WTC11 (cell line): ENCODE data around the gene WNT5B. TPM values are rescaled to one million over a fixed set of nuclear protein-coding genes. Genes with fewer than 3 reads are reported as not detected.
"Not testable (repeated sequence)": the region's sequence is repeated elsewhere in the genome, so short reads cannot be mapped to it uniquely, and the experiment has no call there.

Source experiments
- ATAC-seq: fragments of 200-7000 bp; cut with Tn5 transposase; 2 replicates; pipeline ENCODE4 v1.10.0; 2021; ENCODE audit warnings: mild to moderate bottlenecking, moderate library complexity
- CTCF ChIA-PET: fragments of 300-600 bp; sonication (Branson Sonifier 250); formaldehyde crosslinking; loops from one replicate; lab custom pipeline; 2021; ENCODE audit warnings: antibody characterized with exemption; lab: Charles Lee
- POLR2A ChIA-PET: fragments of 350-600 bp; sonication (Branson Sonifier 250); formaldehyde crosslinking; loops from one replicate; lab custom pipeline; 2021; ENCODE audit warnings: antibody characterized with exemption; lab: Charles Lee
- DNase-seq: peaks from one replicate; pipeline ENCODE4 v3.0.0; 2021; ENCODE audit warnings: low spot score
- H3K27ac Mint-ChIP-seq: 2 replicates; pipeline ENCODE4 v1.8.0; 2021; ENCODE audit warnings: mixed read lengths
- H3K27me3 Mint-ChIP-seq: 2 replicates; pipeline ENCODE4 v1.8.0; 2021; ENCODE audit warnings: low read depth, mild to moderate bottlenecking, moderate library complexity, mixed read lengths
- H3K36me3 Mint-ChIP-seq: 2 replicates; pipeline ENCODE4 v1.8.0; 2021; ENCODE audit warnings: mixed read lengths
- H3K4me1 Mint-ChIP-seq: 2 replicates; pipeline ENCODE4 v1.8.0; 2022; ENCODE audit warnings: mixed read lengths
- H3K4me3 Mint-ChIP-seq: 2 replicates; pipeline ENCODE4 v1.8.0; 2021; ENCODE audit warnings: mild to moderate bottlenecking, moderate library complexity, mixed read lengths
- H3K9me3 Mint-ChIP-seq: 2 replicates; pipeline ENCODE4 v1.8.0; 2021; ENCODE audit warnings: mixed read lengths
- AR ChIP-seq: fragments of 250-450 bp; sonication (Bioruptor Pico); IDR thresholded peaks from 2 replicates; pipeline ENCODE4 v1.9.0; 2021; ENCODE audit warnings: mild to moderate bottlenecking
- CREM ChIP-seq: sonication (generic); formaldehyde crosslinking; IDR thresholded peaks from 2 replicates; pipeline ENCODE4 v1.8.1; 2022; ENCODE audit warnings: mild to moderate bottlenecking, missing genetic modification reagents, moderate library complexity
- ELF4 ChIP-seq: sonication (generic); formaldehyde crosslinking; IDR thresholded peaks from 2 replicates; pipeline ENCODE4 v1.8.1; 2022; ENCODE audit warnings: low read depth, mild to moderate bottlenecking, moderate library complexity, missing genetic modification reagents
- GABPB1 ChIP-seq: sonication (generic); formaldehyde crosslinking; IDR thresholded peaks from 2 replicates; pipeline ENCODE4 v1.8.1; 2023; ENCODE audit warnings: mild to moderate bottlenecking, missing genetic modification reagents
- ZNF121 ChIP-seq: sonication (generic); formaldehyde crosslinking; IDR thresholded peaks from 2 replicates; pipeline ENCODE4 v1.8.0; 2023; ENCODE audit warnings: missing genetic modification reagents
- ZNF396 ChIP-seq: fragments of 250-450 bp; sonication (Bioruptor Pico); IDR thresholded peaks from 2 replicates; pipeline ENCODE4 v1.8.0; 2021; ENCODE audit warnings: mild to moderate bottlenecking, moderate library complexity, borderline replicate concordance
- total RNA-seq: library from RNA; stranded (reverse); gene quantifications from 3 replicates; pipeline ENCODE4 v1.2.3, GENCODE V29; 2021
- TF ChIP-seq, protein P1 (sequence below): sonication (generic); formaldehyde crosslinking; conservative IDR thresholded peaks from 2 replicates; pipeline ENCODE4 v1.8.1; 2023; ENCODE audit warnings: mild to moderate bottlenecking, low read depth, missing genetic modification reagents, moderate library complexity
- TF ChIP-seq, protein P2 (sequence below): sonication (generic); formaldehyde crosslinking; IDR thresholded peaks from 2 replicates; pipeline ENCODE4 v1.8.1; 2023; ENCODE audit warnings: mild to moderate bottlenecking, missing genetic modification reagents, moderate library complexity
- TF ChIP-seq, protein P3 (sequence below): sonication (generic); formaldehyde crosslinking; IDR thresholded peaks from 2 replicates; pipeline ENCODE4 v1.8.0; 2022; ENCODE audit warnings: mild to moderate bottlenecking, missing genetic modification reagents

WNT5B gene
- total RNA-seq, 1 experiment from 2014 or later = 4.5 TPM

- no peak for TF ChIP-seq AR (CRISPR knock-in tag)
Observed at GRCh38 chr12:1692226-1692625, 63.2 kb downstream of the WNT5B start (continued).

- CTCF ChIA-PET = interaction anchor here (0.7 kb wide), 1 partner anchor 197 kb away, joined by 3 read pairs; no protein-coding TSS in a partner anchor
Observed at GRCh38 chr12:1692895-1693610, 64.0 kb downstream of the WNT5B start.

GRCh38 chr12:1695097-1695496, 66.1 kb downstream of the WNT5B start:
- POLR2A ChIA-PET, DNase-seq, H3K9me3 Mint-ChIP-seq, H3K4me3 Mint-ChIP-seq, H3K36me3 Mint-ChIP-seq, ATAC-seq, CTCF ChIA-PET, H3K27ac Mint-ChIP-seq, H3K27me3 Mint-ChIP-seq: not testable (repeated sequence)
- peaks cover 26% of the 10 kb centered on the region for H3K4me1 Mint-ChIP-seq
- 0 out of 2 replicates have a peak, but pooled peaks have one; percentile 37 for TF ChIP-seq ZNF121 (CRISPR knock-in tag)
- TF ChIP-seq, all 79 proteins: peak for 1; not testable (repeated sequence) for 78

More at GRCh38 chr12:1692895-1693610, 64.0 kb downstream of the WNT5B start:
- H3K4me3 Mint-ChIP-seq = 0 out of 2 replicates have a peak overlapping the region, but pooled peaks have one; percentile 99
- peaks cover 24% of the 10 kb centered on the region for H3K4me1 Mint-ChIP-seq
- no peaks in the 10 kb centered on the region for H3K9me3 Mint-ChIP-seq
- TF ChIP-seq ELF4 = no peak
- TF ChIP-seq GABPB1 (CRISPR knock-in tag) = no peak
- TF ChIP-seq, protein P1, sequence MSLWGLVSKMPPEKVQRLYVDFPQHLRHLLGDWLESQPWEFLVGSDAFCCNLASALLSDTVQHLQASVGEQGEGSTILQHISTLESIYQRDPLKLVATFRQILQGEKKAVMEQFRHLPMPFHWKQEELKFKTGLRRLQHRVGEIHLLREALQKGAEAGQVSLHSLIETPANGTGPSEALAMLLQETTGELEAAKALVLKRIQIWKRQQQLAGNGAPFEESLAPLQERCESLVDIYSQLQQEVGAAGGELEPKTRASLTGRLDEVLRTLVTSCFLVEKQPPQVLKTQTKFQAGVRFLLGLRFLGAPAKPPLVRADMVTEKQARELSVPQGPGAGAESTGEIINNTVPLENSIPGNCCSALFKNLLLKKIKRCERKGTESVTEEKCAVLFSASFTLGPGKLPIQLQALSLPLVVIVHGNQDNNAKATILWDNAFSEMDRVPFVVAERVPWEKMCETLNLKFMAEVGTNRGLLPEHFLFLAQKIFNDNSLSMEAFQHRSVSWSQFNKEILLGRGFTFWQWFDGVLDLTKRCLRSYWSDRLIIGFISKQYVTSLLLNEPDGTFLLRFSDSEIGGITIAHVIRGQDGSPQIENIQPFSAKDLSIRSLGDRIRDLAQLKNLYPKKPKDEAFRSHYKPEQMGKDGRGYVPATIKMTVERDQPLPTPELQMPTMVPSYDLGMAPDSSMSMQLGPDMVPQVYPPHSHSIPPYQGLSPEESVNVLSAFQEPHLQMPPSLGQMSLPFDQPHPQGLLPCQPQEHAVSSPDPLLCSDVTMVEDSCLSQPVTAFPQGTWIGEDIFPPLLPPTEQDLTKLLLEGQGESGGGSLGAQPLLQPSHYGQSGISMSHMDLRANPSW (CRISPR knock-in tag) = no peak
- TF ChIP-seq, protein P2, sequence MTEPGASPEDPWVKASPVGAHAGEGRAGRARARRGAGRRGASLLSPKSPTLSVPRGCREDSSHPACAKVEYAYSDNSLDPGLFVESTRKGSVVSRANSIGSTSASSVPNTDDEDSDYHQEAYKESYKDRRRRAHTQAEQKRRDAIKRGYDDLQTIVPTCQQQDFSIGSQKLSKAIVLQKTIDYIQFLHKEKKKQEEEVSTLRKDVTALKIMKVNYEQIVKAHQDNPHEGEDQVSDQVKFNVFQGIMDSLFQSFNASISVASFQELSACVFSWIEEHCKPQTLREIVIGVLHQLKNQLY (CRISPR knock-in tag) = no peak
- no peak for TF ChIP-seq CREM (CRISPR knock-in tag)
- DNase-seq (no peak), ATAC-seq (no peak)
- no peak overlapping the region for H3K27ac Mint-ChIP-seq
- peaks cover 9% of the 10 kb centered on the region for H3K36me3 Mint-ChIP-seq
- POLR2A ChIA-PET = no interaction called here
- no peaks in the 10 kb centered on the region for H3K27me3 Mint-ChIP-seq

DNA sequence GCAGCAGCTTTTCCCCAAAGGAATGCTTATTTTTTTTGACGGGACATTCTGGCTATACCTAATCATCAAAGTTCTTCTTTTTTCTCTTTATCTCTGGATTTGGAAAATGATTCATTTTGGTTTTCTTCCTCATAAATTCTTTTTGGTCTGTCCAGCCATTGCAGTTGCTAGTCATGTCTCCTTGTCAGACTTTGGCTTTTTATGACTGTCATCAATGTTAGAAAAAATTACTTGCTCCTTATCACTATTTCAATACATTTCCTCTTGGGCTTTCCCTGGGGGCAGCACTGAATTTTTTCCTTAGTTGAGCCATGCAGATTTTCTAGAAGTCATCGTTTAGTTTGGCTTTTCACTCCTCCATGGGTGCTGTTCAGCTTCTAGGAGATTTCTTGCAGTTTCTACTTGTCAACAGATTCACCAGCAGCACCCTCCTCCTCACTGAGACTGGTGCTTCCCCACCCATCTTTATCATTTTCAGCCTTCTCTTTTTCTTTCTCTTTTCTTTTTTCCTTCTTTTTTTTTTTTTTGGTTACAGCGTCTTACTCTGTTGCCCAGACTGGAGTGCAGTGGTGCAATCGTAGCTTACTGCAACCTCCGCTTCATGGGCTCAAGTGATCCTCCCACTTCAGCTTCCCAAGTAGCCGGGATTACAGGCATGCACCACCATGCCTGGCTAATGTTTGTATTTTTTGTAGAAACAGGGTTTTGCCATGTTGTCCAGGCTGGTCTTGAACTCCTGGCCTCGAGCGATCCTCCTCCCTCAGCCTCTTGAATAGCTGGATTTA, 67.0 kb downstream of the WNT5B start:
- no peak for DNase-seq
- Mint-ChIP-seq H3K27ac (no peak overlapping the region), H3K4me3 (no peak overlapping the region), H3K27me3 (no peaks in the 10 kb centered on the region), H3K4me1 (peaks cover 24% of the 10 kb centered on the region), H3K36me3 (peaks cover 13% of the 10 kb centered on the region), H3K9me3 (peaks cover 3% of the 10 kb centered on the region; the same call in 1 of the 2 replicates)
- ATAC-seq = no peak
- POLR2A ChIA-PET = no interaction called here
- TF ChIP-seq, protein P3, sequence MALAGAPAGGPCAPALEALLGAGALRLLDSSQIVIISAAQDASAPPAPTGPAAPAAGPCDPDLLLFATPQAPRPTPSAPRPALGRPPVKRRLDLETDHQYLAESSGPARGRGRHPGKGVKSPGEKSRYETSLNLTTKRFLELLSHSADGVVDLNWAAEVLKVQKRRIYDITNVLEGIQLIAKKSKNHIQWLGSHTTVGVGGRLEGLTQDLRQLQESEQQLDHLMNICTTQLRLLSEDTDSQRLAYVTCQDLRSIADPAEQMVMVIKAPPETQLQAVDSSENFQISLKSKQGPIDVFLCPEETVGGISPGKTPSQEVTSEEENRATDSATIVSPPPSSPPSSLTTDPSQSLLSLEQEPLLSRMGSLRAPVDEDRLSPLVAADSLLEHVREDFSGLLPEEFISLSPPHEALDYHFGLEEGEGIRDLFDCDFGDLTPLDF (CRISPR knock-in tag) = no peak
- TF ChIP-seq ZNF396 = no peak
- CTCF ChIA-PET = interaction anchor here (1.7 to 3.9 kb wide), 2 partner anchors 95 to 244 kb away, joined by 7 to 27 read pairs; no protein-coding TSS in a partner anchor
